Fibroblast of mammary gland (primary cell): ENCODE measurements around the gene KATNAL1.

Experiments used
- DNase-seq: peaks from one replicate; pipeline ENCODE4 v3.0.0-alpha.2; 2010; ENCODE audit warnings: low read depth
- H3K4me3 ChIP-seq: 2 replicates; pipeline ENCODE4 v1.5.1; 2011; ENCODE audit warnings: low read depth, mild to moderate bottlenecking, low read length, moderate library complexity; ENCODE audit not compliant: control insufficient read depth
- CTCF ChIP-seq: conservative IDR thresholded peaks from 2 replicates; pipeline ENCODE4 v1.5.1; 2011; ENCODE audit warnings: low read depth, low read length, inconsistent platforms; ENCODE audit not compliant: control insufficient read depth, insufficient read depth

Gene KATNAL1

GRCh38 chr13:30321256-30321655 is 13.9 kb upstream of the KATNAL1 start:
- no peak overlapping the region for H3K4me3 ChIP-seq
- TF ChIP-seq CTCF: no peak
- no peak for DNase-seq

GRCh38 chr13:30319655-30320054 is 12.3 kb upstream of the KATNAL1 start:
- TF ChIP-seq CTCF: no peak
- no peak for DNase-seq
- no peak overlapping the region for H3K4me3 ChIP-seq

GRCh38 chr13:30319130-30319529 is 11.8 kb upstream of the KATNAL1 start:
- no peak for TF ChIP-seq CTCF
- no peak for DNase-seq
- H3K4me3 ChIP-seq: no peak overlapping the region

GRCh38 chr13:30318026-30318425 is 10.7 kb upstream of the KATNAL1 start:
- no peak for TF ChIP-seq CTCF
- no peak overlapping the region for H3K4me3 ChIP-seq
- DNase-seq: no peak

GRCh38 chr13:30314562-30314961 is 7.2 kb upstream of the KATNAL1 start:
- DNase-seq: no peak
- no peak for TF ChIP-seq CTCF
- H3K4me3 ChIP-seq: no peak overlapping the region

- TF ChIP-seq CTCF: no peak
- no peak overlapping the region for H3K4me3 ChIP-seq
- DNase-seq: no peak
Measured at GRCh38 chr13:30314069-30314468, 6.7 kb upstream of the KATNAL1 start.

GRCh38 chr13:30313311-30313710 is 6.0 kb upstream of the KATNAL1 start:
- TF ChIP-seq CTCF: no peak
- H3K4me3 ChIP-seq: no peak overlapping the region

More at GRCh38 chr13:30313311-30313710, 6.0 kb upstream of the KATNAL1 start:
- no peak for DNase-seq
